HG02623 (cell line): ENCODE results near the gene RBMX.
"Not testable (repeated sequence)": the region's sequence is repeated elsewhere in the genome, so short reads cannot be mapped to it uniquely, and the experiment has no call there.

Experiments
- ATAC-seq: cut with Tn5 transposase; IDR thresholded peaks from one replicate; pipeline ENCODE4 v1.9.1; 2021; ENCODE audit warnings: moderate library complexity; ENCODE audit not compliant: unreplicated experiment

The RBMX gene

GRCh38 chrX:136880452-136881013 is at the start of gene RBMX:
TSS of gene RBMX (minus strand) at chrX:136880725. CDS start at chrX:136879427, 1,298 bp downstream.
- peak; percentile 95 for ATAC-seq

- not testable (repeated sequence) for ATAC-seq
Observed at GRCh38 chrX:136921438-136921837, 40.9 kb upstream of the RBMX start.

GRCh38 chrX:136920001-136920400 is 39.5 kb upstream of the RBMX start:
- no peak for ATAC-seq

GRCh38 chrX:136916827-136917226 is 36.3 kb upstream of the RBMX start:
- ATAC-seq: no peak

GRCh38 chrX:136911661-136912060 is 31.1 kb upstream of the RBMX start:
- not testable (repeated sequence) for ATAC-seq

- no peak for ATAC-seq
Observed at GRCh38 chrX:136911253-136911652, 30.7 kb upstream of the RBMX start.

- no peak for ATAC-seq
Observed at GRCh38 chrX:136910565-136911035, 30.1 kb upstream of the RBMX start.

GRCh38 chrX:136909706-136910564 is 29.4 kb upstream of the RBMX start:
- ATAC-seq: peak; percentile 67

- peak; percentile 61 for ATAC-seq
Observed at GRCh38 chrX:136909119-136909705, 28.7 kb upstream of the RBMX start.

- ATAC-seq: no peak
Observed at GRCh38 chrX:136907621-136908020, 27.1 kb upstream of the RBMX start.

GRCh38 chrX:136906921-136907510 is 26.5 kb upstream of the RBMX start:
- ATAC-seq: no peak

GRCh38 chrX:136904067-136904466 is 23.5 kb upstream of the RBMX start:
- ATAC-seq: not testable (repeated sequence)

- ATAC-seq: not testable (repeated sequence)
Observed at GRCh38 chrX:136900071-136900470, 19.5 kb upstream of the RBMX start.

GRCh38 chrX:136899221-136899620 is 18.7 kb upstream of the RBMX start:
- no peak for ATAC-seq

GRCh38 chrX:136898752-136899151 is 18.2 kb upstream of the RBMX start:
- ATAC-seq: not testable (repeated sequence)

GRCh38 chrX:136896121-136896914 is 15.8 kb upstream of the RBMX start:
- ATAC-seq: no peak

- no peak for ATAC-seq
Observed at GRCh38 chrX:136892412-136892811, 11.9 kb upstream of the RBMX start.

GRCh38 chrX:136890596-136890995 is 10.1 kb upstream of the RBMX start:
- ATAC-seq: not testable (repeated sequence)

GRCh38 chrX:136889269-136889668 is 8.7 kb upstream of the RBMX start:
- no peak for ATAC-seq

- ATAC-seq: no peak
Observed at GRCh38 chrX:136880003-136880451, 498 bp downstream of the RBMX start.
